ENCODE data around the gene CCDC171.

Gene CCDC171

DNA sequence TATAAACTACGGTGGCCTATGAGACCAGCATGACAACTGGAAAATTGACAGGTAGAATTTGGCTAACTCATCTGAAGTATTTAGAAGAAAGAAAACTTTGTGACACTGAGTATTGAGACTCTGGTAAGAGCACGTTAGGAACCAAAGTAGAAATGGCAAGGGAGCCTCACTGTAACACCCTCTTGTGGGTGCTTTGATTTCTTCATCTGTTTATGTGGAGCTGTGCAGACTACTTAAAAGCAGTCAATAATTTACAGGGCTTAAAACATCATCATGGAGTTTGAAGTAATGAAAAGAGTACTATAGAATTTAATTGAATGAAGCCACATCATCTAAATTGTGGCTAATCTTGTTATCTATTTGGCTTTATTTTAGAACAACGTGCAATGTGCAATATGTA, 414.2 kb downstream of the CCDC171 start:
- TF ChIP-seq, protein P1, sequence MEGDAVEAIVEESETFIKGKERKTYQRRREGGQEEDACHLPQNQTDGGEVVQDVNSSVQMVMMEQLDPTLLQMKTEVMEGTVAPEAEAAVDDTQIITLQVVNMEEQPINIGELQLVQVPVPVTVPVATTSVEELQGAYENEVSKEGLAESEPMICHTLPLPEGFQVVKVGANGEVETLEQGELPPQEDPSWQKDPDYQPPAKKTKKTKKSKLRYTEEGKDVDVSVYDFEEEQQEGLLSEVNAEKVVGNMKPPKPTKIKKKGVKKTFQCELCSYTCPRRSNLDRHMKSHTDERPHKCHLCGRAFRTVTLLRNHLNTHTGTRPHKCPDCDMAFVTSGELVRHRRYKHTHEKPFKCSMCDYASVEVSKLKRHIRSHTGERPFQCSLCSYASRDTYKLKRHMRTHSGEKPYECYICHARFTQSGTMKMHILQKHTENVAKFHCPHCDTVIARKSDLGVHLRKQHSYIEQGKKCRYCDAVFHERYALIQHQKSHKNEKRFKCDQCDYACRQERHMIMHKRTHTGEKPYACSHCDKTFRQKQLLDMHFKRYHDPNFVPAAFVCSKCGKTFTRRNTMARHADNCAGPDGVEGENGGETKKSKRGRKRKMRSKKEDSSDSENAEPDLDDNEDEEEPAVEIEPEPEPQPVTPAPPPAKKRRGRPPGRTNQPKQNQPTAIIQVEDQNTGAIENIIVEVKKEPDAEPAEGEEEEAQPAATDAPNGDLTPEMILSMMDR (IDR thresholded peaks at IDR 0.05; ENCODE audit: insufficient read depth, missing control alignments): no peak
- DNase-seq (ENCODE audit: insufficient read length, low spot score) (no peak), FAIRE-seq (no peak)

DNA sequence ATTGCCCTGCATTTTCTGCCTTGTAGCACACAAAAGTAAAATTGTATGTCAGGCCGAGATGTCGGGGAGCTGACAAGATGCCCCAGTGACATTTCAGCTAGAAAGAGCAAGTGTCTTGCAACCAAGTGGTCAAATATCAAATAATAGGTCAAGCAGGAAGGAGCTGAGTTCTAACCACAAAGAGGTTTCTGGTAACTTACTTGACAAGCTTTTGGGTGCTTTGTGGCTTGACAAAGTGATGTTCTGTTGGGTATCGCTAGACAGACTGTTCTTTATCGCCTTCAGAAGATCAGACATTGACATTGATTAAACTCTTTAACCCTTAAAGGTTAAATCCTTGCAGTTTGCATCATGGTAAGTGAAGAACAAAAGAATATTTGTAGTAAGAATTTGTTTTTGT, 419.9 kb downstream of the CCDC171 start:
- no peak for FAIRE-seq
- no peak for DNase-seq (ENCODE audit: insufficient read length, low spot score)
- TF ChIP-seq, protein P1 (IDR thresholded peaks at IDR 0.05; ENCODE audit: insufficient read depth, missing control alignments): no peak

DNA sequence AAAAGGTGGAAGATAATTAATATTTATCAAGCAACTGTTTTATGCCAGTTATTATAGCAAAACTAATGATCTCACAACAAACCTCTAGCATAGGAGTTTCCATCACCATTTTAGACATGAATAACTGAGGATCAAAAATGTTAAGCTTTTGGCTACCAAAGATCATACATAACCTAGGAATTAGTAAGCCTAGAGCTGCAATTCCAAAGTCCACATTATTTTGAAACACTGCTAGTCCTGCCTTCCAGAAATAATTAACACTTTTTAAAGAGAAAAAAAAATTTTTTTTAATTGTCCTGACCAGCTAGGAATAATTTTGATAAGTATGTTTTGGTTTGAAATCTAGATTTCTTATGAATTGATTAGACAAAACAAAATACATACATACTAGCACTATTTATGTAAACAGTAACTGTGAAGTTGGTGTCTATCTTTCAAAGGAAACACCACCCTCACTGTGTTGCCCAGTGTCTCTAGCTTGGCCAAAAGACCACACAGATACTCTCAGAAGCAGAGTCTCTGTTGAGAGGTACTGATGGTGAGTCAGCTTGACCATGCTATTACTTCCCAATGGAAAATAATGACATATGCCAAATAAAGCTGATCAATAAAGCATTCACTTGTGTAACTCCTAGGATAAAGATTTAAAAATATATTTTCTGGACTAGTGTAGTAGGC, 422.4 kb downstream of the CCDC171 start:
- DNase-seq (ENCODE audit: insufficient read length, low spot score) (no peak), FAIRE-seq (no peak)
- TF ChIP-seq, protein P1 (IDR thresholded peaks at IDR 0.05; ENCODE audit: insufficient read depth, missing control alignments): no peak

DNA sequence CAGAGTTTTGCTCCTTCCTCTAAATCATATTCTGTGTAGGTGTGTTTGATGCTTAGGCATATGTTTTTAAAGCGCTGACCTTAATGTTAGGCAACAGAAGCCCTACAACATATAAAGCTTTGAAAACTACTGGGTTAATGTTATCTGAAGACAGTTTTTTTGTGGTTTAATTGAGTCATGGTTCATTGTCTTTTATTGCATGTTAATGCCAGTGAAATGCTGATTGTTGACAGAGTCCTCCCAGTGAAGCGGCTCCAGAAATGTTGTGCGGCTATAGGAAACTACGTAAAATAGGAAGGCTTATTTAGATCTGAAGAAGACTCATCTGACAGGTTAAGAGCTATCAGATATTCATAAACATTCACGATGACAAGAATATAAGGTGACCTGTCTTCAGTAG, 424.6 kb downstream of the CCDC171 start:
- TF ChIP-seq, protein P1 (IDR thresholded peaks at IDR 0.05; ENCODE audit: insufficient read depth, missing control alignments): no peak
- no peak for DNase-seq (ENCODE audit: insufficient read length, low spot score)
- no peak for FAIRE-seq

DNA sequence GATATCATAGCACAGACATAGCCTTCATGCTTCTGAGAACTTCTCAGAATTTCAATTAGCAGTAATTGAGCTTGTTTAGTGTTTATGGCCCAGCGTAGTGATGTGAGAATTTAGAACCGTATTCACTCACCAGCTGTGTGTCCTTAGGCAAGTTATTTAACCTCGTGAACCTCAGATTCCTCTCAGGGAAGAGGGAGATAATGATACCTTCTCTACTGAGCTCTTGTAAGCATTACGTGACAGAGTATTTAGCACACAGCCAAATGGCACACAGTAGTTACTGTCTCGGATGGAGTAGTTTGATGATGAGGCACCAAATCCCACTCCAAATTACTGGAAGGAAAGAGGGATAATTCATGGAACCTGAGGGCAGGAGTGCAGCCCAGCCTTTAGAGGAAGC, 429.3 kb downstream of the CCDC171 start:
- TF ChIP-seq, protein P1 (IDR thresholded peaks at IDR 0.05; ENCODE audit: insufficient read depth, missing control alignments): no peak
- FAIRE-seq (no peak), DNase-seq (ENCODE audit: insufficient read length, low spot score) (no peak)

GRCh38 chr9:15999422-16000339, 446.8 kb downstream of the CCDC171 start:
- no peak for FAIRE-seq
- no peak for DNase-seq (ENCODE audit: insufficient read length, low spot score)

More at GRCh38 chr9:15999422-16000339, 446.8 kb downstream of the CCDC171 start:
- TF ChIP-seq, protein P1 (IDR thresholded peaks at IDR 0.05; ENCODE audit: insufficient read depth, missing control alignments): no peak
